ENCODE results near the gene CFAP99.

- TF ChIP-seq, protein P1, sequence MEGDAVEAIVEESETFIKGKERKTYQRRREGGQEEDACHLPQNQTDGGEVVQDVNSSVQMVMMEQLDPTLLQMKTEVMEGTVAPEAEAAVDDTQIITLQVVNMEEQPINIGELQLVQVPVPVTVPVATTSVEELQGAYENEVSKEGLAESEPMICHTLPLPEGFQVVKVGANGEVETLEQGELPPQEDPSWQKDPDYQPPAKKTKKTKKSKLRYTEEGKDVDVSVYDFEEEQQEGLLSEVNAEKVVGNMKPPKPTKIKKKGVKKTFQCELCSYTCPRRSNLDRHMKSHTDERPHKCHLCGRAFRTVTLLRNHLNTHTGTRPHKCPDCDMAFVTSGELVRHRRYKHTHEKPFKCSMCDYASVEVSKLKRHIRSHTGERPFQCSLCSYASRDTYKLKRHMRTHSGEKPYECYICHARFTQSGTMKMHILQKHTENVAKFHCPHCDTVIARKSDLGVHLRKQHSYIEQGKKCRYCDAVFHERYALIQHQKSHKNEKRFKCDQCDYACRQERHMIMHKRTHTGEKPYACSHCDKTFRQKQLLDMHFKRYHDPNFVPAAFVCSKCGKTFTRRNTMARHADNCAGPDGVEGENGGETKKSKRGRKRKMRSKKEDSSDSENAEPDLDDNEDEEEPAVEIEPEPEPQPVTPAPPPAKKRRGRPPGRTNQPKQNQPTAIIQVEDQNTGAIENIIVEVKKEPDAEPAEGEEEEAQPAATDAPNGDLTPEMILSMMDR (IDR thresholded peaks at IDR 0.05) = no peak
- TF ChIP-seq EZH2 (IDR thresholded peaks at IDR 0.05) (no peak), EZH2phosphoT487 (IDR thresholded peaks at IDR 0.05) (no peak)
Measured at GRCh38 chr4:2437475-2438215, 18.9 kb downstream of the CFAP99 start.
